Breast epithelium (tissue), 3 donors: ENCODE measurements around the gene EIF2S2.

ENCODE experiments used
- POLR2A ChIP-seq: fragments of 450-650 bp; IDR thresholded peaks from one replicate; pipeline ENCODE4 v1.6.1; 2016; ENCODE audit warnings: antibody characterized with exemption, mild to moderate bottlenecking, moderate library complexity
- POLR2AphosphoS5 ChIP-seq, 3 donors: sonication (generic); formaldehyde crosslinking; IDR thresholded peaks; one replicate each; pipeline ENCODE4 v1.6.1; 2017; ENCODE audit warnings: antibody characterized with exemption in 3 of 3
- TF ChIP-seq, protein P1 (sequence below), 3 donors: fragments of 450-650 bp; IDR thresholded peaks; one replicate each; pipeline ENCODE4 v1.5.1; 2016 to 2017; ENCODE audit warnings: antibody characterized with exemption in 3 of 3, mild to moderate bottlenecking in 3 of 3, moderate library complexity in 3 of 3

DNA sequence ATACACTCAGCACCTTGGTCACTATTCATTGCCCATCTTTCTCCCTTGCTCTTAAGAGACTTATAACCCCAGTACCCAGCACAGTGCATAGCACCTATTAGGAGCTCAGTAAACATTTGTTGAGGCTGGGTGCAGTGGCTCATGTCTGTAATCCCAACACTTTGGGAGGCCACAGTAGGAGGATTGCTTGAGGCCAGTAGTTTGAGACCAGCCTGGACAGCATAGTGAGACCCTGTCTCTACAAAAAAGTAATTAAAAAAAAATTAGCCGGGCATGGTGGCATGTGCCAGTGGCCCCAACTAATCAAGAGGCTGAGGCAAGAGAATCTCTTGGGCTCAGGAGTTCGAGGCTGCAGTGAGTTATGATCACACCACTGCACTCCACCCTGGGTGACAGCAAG is 8.2 kb upstream of the EIF2S2 start:
- TF ChIP-seq, protein P1, sequence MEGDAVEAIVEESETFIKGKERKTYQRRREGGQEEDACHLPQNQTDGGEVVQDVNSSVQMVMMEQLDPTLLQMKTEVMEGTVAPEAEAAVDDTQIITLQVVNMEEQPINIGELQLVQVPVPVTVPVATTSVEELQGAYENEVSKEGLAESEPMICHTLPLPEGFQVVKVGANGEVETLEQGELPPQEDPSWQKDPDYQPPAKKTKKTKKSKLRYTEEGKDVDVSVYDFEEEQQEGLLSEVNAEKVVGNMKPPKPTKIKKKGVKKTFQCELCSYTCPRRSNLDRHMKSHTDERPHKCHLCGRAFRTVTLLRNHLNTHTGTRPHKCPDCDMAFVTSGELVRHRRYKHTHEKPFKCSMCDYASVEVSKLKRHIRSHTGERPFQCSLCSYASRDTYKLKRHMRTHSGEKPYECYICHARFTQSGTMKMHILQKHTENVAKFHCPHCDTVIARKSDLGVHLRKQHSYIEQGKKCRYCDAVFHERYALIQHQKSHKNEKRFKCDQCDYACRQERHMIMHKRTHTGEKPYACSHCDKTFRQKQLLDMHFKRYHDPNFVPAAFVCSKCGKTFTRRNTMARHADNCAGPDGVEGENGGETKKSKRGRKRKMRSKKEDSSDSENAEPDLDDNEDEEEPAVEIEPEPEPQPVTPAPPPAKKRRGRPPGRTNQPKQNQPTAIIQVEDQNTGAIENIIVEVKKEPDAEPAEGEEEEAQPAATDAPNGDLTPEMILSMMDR (IDR thresholded peaks at IDR 0.05) = no peak
- TF ChIP-seq POLR2AphosphoS5 (IDR thresholded peaks at IDR 0.05) (no peak), POLR2A (no peak)
